NK-92 (cell line): ENCODE measurements around the gene CXCL1.

Experiments
- DNase-seq: peaks from one replicate; lab custom pipeline; 2025; ENCODE audit not compliant: unreplicated experiment; lab: John Stamatoyannopoulos, UW

The CXCL1 gene

GRCh38 chr4:73916172-73916925 lies 47.2 kb downstream of the CXCL1 start:
- DNase-seq, result no peak

- DNase-seq, result no peak
Measured at GRCh38 chr4:73917081-73917501, 47.9 kb downstream of the CXCL1 start.

GRCh38 chr4:73918058-73918457 lies 48.9 kb downstream of the CXCL1 start:
- no peak for DNase-seq

GRCh38 chr4:73919691-73920090 lies 50.5 kb downstream of the CXCL1 start:
- DNase-seq, result no peak
